C1 segment of cervical spinal cord (tissue), 14 donors: ENCODE data around the gene SEMA6A.

Source experiments
- DNase-seq, 14 donors: peaks; one replicate each; lab custom pipeline; 2025; lab: John Stamatoyannopoulos, UW

SEMA6A gene, protein sequence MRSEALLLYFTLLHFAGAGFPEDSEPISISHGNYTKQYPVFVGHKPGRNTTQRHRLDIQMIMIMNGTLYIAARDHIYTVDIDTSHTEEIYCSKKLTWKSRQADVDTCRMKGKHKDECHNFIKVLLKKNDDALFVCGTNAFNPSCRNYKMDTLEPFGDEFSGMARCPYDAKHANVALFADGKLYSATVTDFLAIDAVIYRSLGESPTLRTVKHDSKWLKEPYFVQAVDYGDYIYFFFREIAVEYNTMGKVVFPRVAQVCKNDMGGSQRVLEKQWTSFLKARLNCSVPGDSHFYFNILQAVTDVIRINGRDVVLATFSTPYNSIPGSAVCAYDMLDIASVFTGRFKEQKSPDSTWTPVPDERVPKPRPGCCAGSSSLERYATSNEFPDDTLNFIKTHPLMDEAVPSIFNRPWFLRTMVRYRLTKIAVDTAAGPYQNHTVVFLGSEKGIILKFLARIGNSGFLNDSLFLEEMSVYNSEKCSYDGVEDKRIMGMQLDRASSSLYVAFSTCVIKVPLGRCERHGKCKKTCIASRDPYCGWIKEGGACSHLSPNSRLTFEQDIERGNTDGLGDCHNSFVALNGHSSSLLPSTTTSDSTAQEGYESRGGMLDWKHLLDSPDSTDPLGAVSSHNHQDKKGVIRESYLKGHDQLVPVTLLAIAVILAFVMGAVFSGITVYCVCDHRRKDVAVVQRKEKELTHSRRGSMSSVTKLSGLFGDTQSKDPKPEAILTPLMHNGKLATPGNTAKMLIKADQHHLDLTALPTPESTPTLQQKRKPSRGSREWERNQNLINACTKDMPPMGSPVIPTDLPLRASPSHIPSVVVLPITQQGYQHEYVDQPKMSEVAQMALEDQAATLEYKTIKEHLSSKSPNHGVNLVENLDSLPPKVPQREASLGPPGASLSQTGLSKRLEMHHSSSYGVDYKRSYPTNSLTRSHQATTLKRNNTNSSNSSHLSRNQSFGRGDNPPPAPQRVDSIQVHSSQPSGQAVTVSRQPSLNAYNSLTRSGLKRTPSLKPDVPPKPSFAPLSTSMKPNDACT

GRCh38 chr5:116574367-116575325 lies at the start of gene SEMA6A:
Gene SEMA6A, minus strand, starts transcription at chr5:116574823. Its CDS starts 69,879 bp downstream, at chr5:116504944.
- peak; percentile 19 to 91 (median 88) for DNase-seq

DNA sequence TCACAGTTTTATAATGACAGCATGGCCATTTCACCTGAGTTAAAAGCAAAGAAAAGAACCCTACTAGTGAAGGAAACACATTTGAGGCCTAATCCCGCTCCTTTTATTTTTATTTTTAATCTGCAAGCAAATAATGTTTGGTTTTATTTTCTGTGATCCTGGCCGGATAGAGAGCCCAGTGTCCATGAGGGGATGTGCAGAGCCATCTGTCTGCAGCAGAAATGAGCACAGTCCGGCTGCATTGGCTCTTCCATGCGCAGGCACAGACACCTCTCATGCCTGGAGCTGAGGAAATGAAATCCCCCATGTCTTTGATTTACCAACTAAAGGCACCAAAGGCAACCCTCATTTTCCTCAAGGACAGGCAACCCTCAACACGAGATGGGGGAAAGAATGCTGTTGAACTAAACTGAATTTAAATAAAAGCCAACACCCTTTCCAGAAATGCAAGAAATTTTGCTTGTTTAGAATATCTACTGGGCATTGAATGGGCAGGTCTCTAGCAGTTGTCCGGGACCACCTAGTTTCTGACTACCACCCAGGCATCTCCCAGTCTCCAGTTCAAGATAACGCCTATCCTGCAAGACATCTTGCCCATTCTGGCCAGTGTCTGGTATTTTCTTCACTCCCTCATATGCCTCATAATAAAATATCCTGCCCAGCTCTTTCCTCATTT lies 47.9 kb upstream of the SEMA6A start:
- peak in 7 of 14 donors; percentile 2 to 31 (median 13) for DNase-seq

DNA sequence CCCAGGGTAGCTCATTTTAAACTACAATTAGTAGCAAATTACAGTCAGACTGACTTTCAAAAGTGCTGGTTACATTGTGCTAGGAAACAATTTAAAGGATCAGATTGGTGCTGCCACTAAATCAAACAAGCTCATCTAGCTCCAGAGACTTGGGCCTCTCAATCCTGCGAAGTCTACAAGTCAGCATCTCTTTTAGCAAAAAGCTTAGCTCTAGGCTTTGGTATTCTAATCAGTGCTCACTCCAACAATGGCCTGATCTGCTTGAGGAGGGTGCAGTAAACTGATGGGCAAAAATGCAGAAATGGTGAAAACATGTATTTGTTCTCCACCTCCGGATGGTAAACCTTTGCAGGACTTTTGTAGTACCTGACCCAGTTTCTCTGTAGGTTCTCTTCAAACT lies 47.0 kb upstream of the SEMA6A start:
- DNase-seq: no peak

GRCh38 chr5:116616876-116617275 lies 42.3 kb upstream of the SEMA6A start:
- DNase-seq: no peak

DNA sequence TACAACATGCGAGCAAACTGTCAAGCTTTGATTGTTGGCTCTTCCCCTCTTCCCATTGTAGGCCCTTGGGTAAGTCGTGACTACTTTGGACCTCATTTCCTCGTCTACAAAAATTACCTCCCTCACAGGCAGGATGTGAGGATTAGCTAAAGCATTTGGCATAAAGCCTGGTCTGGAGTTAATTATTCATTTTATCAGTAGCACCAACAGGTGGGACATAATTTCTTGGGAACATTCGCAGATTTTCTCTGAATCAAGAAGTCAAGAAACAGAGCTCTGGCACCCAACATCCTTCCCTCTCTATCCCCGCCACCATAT lies 39.9 kb upstream of the SEMA6A start:
- DNase-seq: no peak

GRCh38 chr5:116613445-116613844 lies 38.8 kb upstream of the SEMA6A start:
- DNase-seq: no peak

DNA sequence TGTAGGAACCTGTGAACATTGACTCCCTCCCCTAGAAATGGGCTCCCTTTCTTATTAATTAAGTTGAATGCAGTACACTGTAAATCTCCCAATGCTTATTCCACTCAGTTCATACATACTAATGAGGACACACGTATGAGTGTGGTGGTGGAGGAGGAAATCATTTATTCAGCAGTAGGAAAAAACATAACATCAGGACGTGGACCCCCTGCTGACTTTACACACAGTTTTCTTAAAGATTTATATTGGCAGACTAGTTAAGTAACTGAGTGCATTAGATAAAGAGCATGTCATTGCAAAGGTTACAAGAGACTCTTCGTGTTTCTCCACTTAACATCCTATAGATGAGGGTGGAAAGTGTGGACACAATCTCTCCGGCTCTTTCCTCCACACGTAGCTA lies 37.8 kb upstream of the SEMA6A start:
- DNase-seq: no peak

DNA sequence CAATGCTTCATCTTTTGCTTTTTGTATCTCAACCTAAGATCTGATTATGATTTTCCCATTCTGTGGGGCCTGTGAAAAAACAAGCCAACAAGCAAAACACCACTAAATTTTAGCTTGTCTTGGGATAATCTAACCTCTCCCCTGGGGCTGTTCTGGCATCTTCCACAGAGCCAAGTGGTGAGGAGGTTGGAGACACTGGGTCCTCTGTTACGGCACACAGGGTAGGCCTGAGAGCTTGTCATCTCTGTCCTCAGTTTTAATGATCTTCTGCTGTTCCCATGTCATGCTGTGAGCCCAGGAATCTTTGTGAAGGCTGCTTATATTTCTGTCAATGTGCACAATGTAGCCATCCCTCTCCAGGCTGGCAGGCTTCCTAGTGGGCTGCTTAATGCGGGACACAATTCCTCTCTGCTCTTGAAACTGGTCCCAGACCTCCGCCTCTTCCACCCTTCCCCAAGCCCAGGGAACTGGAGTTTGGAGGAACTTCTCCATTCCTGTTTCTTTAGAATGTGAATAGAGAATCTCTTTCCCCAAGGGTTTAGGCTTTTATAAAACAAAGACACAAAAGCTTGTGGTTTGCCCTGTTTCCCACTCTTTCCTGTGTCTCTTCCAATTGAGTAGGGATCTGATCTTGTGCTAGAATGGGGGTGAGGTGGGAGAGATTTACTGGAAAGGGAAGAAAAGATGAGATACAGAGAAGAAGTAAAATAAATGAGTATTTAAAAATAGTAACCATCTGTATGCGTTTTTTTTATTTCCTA lies 30.9 kb upstream of the SEMA6A start:
- peak in 7 of 14 donors; percentile 9 to 38 (median 13) for DNase-seq

DNA sequence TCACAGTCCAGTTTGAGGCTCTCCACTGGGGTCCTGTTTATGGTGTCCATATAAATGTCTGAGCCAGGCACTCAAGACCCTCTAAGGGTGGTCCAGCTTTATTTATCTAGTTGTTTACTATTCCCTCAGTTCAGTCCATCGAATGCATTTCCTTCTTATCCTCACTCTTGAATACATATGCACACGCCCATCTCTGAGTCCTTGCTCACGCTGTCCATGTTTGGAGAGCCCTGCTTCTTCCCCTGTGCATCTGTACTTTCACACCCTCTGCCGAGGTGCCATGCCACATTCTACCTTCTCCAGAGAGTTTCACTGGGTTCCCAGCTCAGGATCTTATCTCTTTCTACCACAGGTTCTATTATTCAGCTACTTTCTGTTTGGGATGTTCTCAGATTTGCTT lies 30.2 kb upstream of the SEMA6A start:
- no peak for DNase-seq

DNA sequence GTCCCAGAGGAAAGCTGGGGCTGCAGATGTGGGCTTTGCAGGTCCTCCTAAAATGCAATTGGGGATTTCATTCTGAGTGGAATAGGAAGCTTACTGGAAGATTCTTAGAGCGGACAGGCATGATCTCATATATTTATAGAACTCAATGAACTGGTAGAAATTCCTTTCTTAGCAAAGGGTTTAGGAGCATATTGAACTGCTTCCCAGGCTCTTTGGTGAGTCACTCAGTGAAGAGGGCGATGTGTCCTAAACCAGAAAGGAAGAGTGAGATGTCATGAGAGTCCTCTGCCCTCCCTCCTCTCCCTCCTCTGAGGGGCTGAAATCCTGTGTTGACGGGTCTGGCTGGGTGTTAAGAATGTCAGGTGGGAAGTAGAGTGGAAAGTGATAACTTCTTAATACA lies 26.3 kb upstream of the SEMA6A start:
- peak in 1 of 14 donors; percentile 8 for DNase-seq

DNA sequence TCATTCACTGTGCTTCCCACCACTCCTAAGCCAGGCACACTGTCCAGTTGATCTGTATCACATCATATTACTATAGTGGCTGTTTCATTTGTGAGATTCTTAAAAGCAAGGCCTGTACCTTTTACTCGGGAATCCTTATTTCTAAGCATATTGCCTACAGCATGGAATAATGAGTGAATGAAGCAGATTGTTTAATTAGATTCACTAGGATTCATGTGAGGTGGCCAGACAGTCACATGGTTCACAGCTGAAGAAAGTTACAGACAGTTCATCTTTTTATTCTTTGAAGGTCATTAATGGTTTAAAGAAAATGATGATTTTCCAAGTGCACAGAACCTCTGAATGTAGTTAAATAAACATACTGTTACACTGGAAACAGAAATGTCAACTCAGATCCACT lies 24.3 kb upstream of the SEMA6A start:
- no peak for DNase-seq

GRCh38 chr5:116595498-116595897 lies 20.9 kb upstream of the SEMA6A start:
- no peak for DNase-seq

DNA sequence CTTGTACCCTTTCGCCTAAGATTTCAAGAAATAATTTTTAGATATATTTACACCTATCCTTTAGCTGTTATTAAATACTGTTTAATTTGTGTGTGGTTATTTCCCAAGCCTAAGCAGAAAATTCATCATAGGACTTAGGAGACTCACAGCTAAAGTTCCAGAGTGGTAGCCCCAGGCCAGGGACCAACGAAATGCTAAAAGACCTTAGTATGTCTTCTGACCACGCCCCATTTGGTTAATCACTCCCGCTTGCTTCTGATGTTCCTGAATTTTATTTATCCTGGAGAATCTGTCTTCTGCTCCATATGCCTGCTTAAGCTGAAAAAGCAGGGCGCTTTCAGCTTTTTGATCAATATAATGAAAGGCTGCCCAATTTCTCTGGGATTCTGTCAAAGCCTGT lies 18.7 kb upstream of the SEMA6A start:
- no peak for DNase-seq

GRCh38 chr5:116585227-116585626 lies 10.6 kb upstream of the SEMA6A start:
- no peak for DNase-seq

DNA sequence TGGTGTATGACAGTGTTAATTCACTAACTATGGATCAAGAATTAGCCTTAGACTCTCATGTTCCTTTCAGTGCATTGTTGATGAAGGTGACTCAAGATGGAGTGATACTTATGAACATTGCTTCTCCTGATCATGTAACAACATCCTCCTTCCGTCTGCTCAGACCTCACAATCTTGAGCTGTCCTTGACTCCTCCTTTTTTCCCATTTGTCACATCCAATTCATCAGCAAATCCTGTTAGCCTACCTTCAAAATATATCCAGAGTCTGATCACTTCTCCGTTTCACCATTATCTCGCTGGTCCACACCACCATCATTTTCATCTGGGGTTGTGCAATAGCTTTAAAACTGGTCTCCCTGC lies 9.2 kb upstream of the SEMA6A start:
- DNase-seq: no peak

DNA sequence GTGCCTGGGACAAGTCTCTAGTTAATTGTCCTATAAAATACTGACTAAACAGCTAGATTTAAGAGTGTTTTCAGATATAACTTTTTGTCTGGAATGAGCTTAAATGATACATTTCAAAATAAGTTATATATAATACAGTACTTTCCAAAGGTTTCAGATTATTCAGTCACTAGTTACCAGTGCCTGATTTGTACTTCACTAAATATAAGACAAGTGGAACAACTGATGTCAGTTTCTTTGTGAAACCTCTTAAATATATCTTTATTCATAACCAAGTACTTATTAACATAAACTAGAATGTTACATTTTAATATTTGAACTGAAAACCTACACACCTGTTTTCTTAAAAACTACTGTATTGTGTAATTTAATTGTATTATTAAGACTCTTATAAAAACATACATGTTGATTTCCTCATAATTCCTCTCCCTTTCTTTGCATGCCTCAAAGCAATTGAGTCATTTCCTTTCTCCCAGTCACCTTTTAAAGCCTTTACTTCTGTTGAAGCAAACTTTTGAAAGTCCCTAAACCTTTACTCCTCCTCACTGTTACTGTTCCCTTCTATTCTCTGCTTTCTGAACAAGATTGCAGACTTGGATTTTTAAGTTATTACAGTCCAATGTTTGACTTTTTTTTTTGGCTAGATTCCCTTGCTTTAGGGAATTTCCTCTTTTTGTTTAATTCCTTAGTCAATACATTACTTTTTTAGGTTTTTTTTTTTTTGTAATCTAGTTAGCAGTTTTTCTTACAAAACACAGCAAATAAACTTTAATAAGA lies 8.7 kb upstream of the SEMA6A start:
- no peak for DNase-seq

- DNase-seq: no peak
Observed at GRCh38 chr5:116581910-116582309, 7.3 kb upstream of the SEMA6A start.

DNA sequence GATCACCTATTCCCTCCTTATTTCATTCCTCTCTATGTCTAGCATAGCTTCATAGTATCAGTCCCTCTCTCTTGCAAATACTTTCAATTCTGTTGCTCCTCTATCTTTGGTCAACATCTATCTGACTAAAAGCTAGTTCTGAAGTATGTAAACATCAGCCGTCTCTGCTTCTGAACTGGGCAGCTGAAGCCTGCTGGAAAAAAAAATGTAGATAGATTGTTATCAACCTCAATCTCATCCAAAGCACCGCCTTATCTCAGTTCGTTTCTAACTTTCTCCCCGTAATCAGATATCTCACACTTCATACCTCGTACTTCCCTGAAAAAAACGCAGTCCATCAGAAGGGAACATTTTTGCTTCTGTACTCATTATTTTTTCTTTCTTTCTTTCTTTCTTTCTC lies 4.5 kb upstream of the SEMA6A start:
- no peak for DNase-seq

DNA sequence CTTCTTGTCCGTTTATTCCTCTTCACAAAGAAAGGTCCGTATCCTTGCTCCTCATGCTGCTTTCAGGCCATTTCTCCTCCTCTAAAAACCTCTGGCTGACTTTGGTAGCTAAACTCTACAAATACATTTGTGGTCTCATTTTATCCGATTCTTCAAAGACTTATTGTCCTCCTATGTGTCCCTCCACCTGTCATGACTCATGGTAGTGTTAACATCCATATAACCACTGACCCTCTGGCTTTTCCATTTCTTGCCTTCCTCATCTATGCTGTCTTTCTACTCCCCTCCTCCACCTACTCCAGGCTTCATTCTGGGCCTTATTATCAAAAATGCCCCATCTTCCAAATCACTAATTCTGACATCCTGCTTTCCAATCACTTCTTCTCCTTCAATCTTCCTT lies 4.1 kb upstream of the SEMA6A start:
- DNase-seq: no peak
